ENCODE measurements around the gene BCL2L2.
"Not testable (repeated sequence)": the region's sequence is repeated elsewhere in the genome, so short reads cannot be mapped to it uniquely, and the experiment has no call there.

The BCL2L2 gene

GRCh38 chr14:23324993-23325392 lies 18.4 kb downstream of the BCL2L2 start:
- no peak for DNase-seq

- not testable (repeated sequence) for DNase-seq
Observed at GRCh38 chr14:23325746-23326145, 19.1 kb downstream of the BCL2L2 start.

- DNase-seq: no peak
Observed at GRCh38 chr14:23326491-23327332, 20.1 kb downstream of the BCL2L2 start.

GRCh38 chr14:23327947-23328744 lies 21.5 kb downstream of the BCL2L2 start:
- DNase-seq: peak; percentile 43

- no peak for DNase-seq
Observed at GRCh38 chr14:23335623-23336022, 29.0 kb downstream of the BCL2L2 start.

GRCh38 chr14:23339506-23340268 lies 33.1 kb downstream of the BCL2L2 start:
- no peak for DNase-seq

GRCh38 chr14:23344481-23344880 lies 37.8 kb downstream of the BCL2L2 start:
- no peak for DNase-seq

- DNase-seq: no peak
Observed at GRCh38 chr14:23345987-23346692, 39.5 kb downstream of the BCL2L2 start.

- no peak for DNase-seq
Observed at GRCh38 chr14:23346693-23347405, 40.2 kb downstream of the BCL2L2 start.

- no peak for DNase-seq
Observed at GRCh38 chr14:23347406-23348296, 41.0 kb downstream of the BCL2L2 start.

- DNase-seq: no peak
Observed at GRCh38 chr14:23348297-23348655, 41.6 kb downstream of the BCL2L2 start.

GRCh38 chr14:23349156-23349845 lies 42.7 kb downstream of the BCL2L2 start:
- DNase-seq: no peak

GRCh38 chr14:23351681-23352505 lies 45.3 kb downstream of the BCL2L2 start:
- DNase-seq: no peak

- DNase-seq: peak; percentile 69
Observed at GRCh38 chr14:23352506-23353432, 46.1 kb downstream of the BCL2L2 start, which contains the start of gene SLC22A17. SLC22A17 (minus strand) TSS chr14:23352887.

GRCh38 chr14:23353433-23353780 lies 46.8 kb downstream of the BCL2L2 start:
- DNase-seq: no peak

- DNase-seq: no peak
Observed at GRCh38 chr14:23354990-23355389, 48.4 kb downstream of the BCL2L2 start.

- DNase-seq: no peak
Observed at GRCh38 chr14:23355871-23356435, 49.3 kb downstream of the BCL2L2 start.

GRCh38 chr14:23356662-23357061 lies 50.0 kb downstream of the BCL2L2 start:
- DNase-seq: no peak

Data from NCI-H446 treated with DMSO at 0.1 percent for 48 hours (cell line).